Stomach (tissue), 4 donors: ENCODE data around the gene NUP155.

Source experiments
- POLR2A ChIP-seq, 4 donors: fragments of 450-650 bp; IDR thresholded peaks; one replicate each; pipeline ENCODE4 v1.6.1; 2016; ENCODE audit warnings: antibody characterized with exemption in 4 of 4, control low read depth in 2 of 4, mild to moderate bottlenecking in 1 of 4, moderate library complexity in 1 of 4
- TF ChIP-seq, protein P1 (sequence below), 7 experiments: fragments of 450-650 bp in 4 of 7; fragments of 200-600 bp in 3 of 7; sonication (generic) in 3 of 7; IDR thresholded peaks; one replicate each; pipeline ENCODE4 v1.5.1; 2016 to 2019; ENCODE audit warnings: antibody characterized with exemption in 7 of 7, control low read depth in 2 of 7, mild to moderate bottlenecking in 1 of 7

DNA sequence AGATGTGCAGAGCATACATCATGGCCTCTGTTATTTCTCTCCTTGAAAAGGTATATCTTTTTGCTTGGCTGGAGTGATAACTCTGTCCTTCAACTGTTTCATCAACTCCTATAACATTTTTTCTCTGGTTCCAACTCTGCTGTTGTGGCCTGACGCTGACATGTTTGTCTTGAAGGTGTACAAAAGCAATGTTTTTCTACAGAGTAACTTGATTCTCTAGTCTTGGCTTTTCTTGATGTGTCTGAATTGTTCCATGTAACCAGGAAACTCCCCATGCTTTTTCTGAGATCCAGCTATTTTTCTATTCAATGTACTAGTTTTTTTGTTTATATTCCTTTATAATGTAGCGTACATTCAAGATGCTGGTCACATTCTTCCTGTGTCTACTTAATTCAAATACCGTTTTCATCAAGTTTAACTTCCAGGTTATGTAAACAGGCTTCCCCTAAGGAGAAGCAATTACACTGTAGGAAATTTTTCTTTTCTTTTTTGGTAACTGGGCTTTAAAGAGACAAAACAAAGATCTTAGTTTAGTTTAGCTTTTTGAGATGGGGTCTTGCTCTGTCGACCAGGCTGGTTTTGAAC, 115.0 kb downstream of the NUP155 start:
- no peak for TF ChIP-seq POLR2A (IDR thresholded peaks at IDR 0.05)
- TF ChIP-seq, protein P1, sequence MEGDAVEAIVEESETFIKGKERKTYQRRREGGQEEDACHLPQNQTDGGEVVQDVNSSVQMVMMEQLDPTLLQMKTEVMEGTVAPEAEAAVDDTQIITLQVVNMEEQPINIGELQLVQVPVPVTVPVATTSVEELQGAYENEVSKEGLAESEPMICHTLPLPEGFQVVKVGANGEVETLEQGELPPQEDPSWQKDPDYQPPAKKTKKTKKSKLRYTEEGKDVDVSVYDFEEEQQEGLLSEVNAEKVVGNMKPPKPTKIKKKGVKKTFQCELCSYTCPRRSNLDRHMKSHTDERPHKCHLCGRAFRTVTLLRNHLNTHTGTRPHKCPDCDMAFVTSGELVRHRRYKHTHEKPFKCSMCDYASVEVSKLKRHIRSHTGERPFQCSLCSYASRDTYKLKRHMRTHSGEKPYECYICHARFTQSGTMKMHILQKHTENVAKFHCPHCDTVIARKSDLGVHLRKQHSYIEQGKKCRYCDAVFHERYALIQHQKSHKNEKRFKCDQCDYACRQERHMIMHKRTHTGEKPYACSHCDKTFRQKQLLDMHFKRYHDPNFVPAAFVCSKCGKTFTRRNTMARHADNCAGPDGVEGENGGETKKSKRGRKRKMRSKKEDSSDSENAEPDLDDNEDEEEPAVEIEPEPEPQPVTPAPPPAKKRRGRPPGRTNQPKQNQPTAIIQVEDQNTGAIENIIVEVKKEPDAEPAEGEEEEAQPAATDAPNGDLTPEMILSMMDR (IDR thresholded peaks at IDR 0.05), result no peak
